Measurements from ENCODE around the gene AFAP1L2.

AFAP1L2 gene, protein sequence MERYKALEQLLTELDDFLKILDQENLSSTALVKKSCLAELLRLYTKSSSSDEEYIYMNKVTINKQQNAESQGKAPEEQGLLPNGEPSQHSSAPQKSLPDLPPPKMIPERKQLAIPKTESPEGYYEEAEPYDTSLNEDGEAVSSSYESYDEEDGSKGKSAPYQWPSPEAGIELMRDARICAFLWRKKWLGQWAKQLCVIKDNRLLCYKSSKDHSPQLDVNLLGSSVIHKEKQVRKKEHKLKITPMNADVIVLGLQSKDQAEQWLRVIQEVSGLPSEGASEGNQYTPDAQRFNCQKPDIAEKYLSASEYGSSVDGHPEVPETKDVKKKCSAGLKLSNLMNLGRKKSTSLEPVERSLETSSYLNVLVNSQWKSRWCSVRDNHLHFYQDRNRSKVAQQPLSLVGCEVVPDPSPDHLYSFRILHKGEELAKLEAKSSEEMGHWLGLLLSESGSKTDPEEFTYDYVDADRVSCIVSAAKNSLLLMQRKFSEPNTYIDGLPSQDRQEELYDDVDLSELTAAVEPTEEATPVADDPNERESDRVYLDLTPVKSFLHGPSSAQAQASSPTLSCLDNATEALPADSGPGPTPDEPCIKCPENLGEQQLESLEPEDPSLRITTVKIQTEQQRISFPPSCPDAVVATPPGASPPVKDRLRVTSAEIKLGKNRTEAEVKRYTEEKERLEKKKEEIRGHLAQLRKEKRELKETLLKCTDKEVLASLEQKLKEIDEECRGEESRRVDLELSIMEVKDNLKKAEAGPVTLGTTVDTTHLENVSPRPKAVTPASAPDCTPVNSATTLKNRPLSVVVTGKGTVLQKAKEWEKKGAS

DNA sequence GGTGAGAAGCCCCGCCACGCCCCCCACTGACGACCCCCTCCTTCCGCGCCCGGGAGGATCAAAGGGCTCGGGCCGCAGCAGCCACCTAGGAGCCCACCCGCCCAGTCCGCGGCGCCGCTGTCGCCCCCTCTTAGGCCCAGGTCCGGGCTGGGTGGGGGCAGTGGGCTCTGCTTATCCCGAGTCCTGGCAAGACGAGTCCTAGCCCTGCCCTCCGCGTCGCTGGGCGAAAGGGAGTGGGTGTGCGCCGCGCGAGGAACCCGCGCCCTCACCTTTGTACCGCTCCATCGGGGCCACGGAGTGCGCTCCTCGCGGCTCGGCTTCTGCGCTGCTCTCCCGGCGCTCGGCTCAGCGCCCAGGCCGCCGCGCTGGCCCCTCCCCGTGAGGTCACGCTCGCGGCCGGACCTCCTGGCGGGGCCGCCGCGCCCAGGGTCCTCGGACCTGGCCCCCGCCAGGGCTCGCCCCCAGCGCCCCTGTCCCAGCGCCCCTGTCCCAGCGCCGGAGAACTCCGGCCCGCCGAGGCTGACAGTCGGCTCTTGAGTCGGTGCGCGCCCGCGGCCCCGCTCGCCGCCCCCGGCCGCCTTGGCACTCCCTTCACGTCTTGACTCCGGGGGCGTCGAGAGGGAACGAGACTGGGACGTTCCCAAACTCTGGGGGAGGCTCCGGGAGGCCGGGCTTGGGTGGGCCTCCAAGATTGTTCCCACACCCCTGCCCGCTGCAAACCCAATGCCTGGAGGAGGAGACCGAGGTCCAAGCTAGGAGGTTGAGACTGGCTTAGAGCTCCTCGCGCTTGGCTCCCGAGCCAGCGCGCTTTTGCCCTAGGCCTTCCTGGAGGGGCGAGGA lies at the start of gene AFAP1L2:
Gene AFAP1L2, minus strand, starts transcription at position 332 of the 840 bp plus-strand sequence. Its CDS starts 47 bp downstream, at position 285.
- no peak for DNase-seq (ENCODE audit: low read depth)

DNA sequence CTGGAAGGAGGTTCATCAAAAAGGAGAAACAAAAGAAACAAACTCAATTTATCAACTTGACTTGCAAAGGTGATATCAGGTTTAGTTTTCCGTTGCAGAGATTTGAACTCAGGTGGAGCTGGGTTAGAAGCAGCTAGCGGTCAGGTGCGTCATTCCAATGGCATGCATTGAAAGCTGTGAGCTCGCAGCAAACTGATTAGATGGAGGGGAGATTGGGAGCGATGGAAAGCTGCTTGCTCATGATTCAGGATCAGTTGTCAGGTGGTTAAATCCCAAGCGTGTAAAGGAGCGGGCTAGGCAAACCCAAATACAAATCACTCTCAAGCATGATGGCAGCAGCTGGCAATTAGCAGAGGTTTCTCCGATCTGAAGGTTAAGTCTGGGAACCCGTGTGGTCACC lies 49.3 kb upstream of the AFAP1L2 start:
- DNase-seq (ENCODE audit: low read depth): no peak

DNA sequence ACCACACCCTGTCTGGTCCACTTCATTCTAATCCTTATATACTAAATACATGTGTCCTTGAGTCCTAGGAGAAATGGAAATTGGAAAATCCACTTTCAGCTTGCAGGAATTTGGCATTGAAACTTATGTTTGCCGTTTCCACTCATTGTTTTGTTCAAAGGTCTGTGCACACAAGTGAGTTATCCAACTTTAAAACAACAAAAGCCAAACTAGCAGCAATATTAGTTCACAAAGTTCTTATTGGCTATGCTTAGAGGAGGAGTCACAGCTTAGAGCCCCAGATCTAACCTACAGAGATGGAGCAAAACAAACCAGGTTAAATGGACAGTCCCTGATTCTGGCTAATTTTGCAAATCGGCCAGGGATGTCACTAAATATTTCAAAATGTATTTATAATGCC lies 44.6 kb upstream of the AFAP1L2 start:
- no peak for DNase-seq (ENCODE audit: low read depth)

DNA sequence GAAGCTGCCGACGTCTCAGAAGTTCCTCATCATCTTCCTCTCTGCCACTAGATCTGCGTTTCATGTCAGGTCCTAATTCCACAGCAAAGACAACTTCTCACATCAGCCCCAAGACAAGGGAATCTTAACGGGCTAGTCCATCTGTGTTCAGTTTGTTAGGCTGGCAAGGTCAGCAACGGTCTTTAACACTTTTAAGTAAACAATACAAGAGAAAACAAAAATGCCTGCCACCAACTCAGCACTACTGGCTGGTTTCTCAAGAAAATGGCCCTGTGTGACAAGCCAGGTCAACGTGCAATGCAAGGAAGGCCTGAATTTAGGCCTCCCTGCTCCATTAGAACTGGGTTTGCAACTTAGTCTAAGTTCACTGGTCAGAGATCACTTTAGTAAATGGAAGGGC lies 41.0 kb upstream of the AFAP1L2 start:
- no peak for DNase-seq (ENCODE audit: low read depth)

DNA sequence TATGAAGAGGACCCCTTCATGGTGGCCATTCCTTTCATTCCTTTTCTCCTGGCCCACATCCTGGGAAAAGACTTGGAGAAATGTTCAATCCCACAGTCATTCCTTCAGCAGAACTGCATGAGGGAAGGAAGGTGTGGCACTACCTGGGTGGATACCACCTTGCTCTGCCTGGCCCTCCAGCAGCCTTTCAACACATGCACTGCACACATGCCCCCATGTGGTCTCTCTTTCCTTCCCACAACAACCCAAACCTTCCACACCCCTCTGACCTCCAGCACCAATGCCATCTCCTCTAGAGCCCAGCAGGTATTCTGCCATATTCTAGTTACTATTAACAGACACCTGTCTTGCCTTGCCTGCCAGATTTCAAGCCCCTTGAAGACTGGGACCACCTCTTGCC lies 40.5 kb upstream of the AFAP1L2 start:
- DNase-seq (ENCODE audit: low read depth): no peak

DNA sequence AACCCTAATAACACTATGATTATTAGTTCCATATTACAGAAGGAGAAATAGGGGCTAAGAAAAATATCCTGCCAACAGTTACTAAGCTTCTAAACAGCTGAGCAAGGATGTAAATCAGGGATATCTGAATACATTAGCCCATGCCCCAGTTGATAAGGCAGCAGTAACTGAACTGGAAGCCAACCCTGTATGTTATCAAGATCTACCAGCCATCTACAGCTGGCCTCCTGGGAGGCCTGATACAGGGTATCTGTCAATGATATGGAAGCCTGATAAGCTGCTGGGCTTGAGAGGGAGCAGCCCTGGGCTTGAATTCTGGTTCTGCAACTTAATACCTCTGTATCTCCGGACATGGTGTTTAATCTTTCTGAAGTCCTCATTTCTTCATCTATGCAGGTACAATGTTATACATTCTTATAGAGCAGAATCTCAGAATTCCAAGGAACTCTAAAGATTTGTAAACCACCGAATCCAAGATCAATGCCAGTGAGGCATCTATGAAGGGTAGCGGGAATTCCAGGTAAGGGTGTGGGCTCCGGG lies 37.9 kb upstream of the AFAP1L2 start:
- no peak for DNase-seq (ENCODE audit: low read depth)

DNA sequence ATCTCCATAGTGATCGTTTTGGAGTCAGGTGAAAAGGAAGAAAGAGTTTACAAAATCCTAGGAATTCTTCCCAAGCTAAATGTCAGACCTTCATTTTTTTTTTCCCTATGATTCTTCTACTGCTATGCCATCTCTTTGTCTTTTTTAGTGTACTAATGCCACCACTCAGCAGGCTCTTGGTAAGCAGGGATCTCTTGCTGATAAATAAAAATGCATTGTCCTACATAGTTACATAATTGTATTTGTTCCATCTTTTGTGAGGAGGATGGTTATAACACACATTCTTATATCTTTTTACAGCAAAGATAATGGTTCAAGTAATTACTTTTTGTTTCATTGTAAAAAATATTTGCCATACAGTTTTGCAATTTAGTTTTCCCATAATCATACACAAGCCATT lies 36.8 kb upstream of the AFAP1L2 start:
- no peak for DNase-seq (ENCODE audit: low read depth)

DNA sequence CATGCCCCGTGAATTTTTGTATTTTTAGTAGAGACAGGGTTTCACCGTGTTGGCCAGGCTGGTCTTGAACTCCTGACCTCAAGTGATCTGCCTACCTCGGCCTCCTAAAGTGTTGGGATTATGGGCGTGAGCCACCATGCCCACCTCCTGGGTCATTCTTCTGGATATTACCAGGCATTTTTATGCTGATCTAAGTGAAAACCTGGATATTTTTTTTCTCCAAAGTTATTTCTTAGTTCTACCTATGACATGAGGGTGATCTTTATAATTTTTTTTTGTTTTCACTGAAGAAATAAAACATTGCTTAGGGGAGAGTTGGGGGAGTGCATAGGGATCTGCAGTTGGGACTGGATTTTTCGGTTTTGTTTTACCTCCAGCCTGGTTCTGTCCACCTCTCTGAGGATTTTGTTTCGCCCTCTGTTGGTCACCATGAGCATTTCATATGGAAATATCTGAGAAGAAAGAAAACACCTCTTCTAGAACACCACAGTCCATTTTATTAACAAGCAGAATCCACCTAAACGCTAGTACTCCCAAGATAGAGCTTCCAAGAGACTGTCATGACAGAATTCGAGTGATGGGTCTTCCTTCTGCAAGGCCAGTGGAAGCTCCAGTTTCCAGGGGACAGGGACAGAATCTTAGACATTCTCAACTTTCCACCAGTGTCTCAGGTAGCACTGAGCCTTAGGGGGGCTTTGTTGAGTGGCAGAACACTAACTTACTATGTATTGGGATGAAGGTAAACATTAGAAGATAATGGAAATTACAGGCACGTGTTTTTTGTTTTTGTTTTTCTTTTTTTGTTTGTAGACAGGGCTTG lies 33.4 kb upstream of the AFAP1L2 start:
- no peak for DNase-seq (ENCODE audit: low read depth)

DNA sequence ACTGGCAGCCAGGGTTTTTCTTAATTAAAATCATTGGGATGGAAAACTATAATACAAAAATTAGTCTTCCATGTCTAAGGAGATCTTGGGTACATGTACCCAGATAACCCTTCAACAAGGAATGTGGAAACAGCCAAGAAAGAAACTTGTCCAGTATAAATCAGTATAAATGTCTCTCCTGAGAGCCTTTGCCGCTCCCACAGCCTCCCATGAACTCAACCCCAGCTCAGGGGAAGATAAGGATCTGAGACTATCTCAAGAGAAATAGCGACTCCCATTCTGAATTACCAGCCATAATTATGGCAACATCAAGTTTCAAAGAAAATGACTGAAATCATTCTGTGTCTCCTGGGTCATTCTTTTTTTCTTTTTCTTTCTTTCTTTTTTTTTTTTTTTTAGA lies 32.6 kb upstream of the AFAP1L2 start:
- no peak for DNase-seq (ENCODE audit: low read depth)

DNA sequence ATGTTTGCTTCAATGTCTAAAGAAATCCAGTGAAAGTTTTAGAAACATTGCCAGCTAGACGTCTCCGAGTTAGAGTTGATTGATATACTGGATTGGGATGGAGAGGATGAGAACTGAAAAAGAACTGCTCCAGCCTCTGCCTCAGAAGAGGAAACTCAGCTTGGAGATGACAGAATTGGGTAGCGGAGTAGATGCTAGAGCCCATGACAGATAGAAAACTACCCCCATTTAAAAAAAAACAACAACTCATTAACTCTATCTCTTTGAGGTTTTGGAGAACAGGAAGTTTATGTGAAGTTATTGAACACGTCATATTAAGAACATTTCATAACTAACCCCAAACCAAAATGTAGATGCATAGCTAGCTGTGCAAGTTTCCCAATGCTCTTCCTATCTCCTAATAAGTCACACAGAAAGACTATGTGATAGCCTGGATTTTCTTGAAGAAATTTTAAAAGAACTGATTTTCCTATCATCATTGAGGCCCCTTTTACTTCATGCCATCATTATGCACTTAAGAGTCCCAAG lies 28.3 kb upstream of the AFAP1L2 start:
- DNase-seq (ENCODE audit: low read depth): no peak

DNA sequence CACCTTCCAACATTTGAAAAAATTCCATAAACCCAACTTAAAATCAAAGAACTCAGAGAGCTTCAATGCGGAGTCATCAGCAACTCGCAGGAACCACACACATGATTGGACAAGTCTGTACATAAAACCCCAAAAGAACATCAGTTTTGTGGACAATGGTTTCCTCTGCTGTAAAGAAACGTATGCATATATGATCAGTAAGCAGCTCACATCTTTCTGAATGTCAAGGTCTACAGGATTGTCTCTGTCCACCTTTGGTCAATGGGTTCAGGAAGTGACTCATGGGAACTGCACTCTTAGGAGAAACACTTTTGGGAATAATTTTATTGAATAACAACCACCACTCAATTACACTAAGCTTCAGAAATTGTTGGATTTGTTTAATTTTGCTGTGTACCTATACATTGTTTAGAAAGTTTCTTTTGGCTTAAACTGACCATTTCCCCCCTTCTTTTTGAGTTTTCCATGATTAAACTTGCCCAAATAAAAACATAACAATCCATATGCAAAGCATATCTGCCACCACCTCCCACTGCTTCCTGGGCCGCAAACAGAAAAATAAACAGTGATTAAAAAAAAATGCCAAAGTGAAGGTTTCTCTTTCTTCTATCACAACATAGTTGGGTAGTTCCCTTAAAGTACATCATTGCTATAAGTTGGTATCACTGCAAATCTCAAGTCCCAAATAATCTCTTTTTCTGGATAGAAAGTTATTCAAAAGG lies 27.3 kb upstream of the AFAP1L2 start:
- no peak for DNase-seq (ENCODE audit: low read depth)

DNA sequence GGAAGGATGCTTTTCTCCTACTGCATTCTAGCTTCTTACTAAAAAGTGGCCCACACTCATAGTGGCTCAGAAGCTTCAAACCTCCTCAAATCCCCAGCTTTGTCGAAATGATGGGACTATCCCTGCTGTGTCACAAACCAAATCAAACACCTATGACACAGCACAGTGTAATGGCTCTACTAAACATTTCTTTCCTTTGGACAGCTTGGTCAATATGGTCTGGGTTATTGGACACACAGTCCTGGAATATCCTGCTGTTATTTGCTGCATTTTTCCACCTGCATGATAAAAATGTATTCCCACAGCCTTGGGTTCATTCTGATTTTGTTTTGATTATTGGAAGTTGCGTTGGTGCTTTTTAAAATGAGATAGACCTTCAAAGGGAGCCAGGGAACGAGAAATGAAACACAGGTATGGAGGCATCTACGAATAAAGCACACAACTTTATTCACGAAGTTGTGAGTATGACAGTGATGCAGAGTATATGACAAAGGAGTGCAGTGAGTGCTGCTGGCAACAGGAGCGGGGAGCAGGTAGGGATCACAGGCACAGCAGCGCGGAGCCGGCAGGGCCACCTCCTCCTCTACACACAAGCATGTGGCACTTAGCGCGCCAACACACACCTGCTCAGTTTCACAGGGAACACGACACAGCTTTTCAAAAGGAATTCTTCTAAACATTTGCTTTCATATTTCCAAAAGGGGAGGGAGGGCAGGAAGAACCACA lies 26.5 kb upstream of the AFAP1L2 start:
- no peak for DNase-seq (ENCODE audit: low read depth)

DNA sequence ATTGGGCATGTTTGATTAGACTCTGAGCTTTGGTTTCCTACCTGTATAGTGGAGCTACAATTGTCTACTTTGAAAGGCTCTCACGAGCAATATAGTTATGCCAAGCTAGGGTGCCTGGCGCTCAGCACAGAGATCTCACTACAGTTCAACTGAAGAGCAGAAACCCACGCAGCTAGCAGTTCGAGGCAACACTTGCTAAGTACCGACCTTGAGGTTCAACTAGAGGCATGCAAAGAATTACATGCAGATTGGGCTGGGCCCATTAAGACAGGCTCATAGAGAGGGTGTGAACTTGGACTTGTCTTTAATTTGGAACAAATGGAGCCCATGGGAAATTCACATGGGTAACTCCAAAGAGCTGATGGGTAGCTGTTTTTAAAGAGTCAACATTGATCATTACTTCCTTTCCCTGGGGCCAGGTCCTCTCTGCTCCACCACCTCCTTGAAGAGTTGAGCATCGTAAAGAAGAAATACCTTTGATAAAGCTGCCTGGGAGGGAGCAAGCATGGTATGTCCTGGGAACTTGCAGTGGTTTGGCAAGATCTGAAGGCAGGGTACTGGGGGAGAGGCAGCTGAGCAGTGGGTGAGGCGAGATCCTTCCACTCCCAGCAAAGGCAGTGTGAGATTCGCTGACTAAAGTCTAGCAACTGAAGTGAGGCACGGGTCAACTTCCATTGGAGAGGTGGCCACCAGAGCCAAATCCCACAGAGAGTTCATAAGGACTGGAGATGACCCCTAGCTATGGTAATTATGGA lies 25.5 kb upstream of the AFAP1L2 start:
- DNase-seq (ENCODE audit: low read depth): no peak

DNA sequence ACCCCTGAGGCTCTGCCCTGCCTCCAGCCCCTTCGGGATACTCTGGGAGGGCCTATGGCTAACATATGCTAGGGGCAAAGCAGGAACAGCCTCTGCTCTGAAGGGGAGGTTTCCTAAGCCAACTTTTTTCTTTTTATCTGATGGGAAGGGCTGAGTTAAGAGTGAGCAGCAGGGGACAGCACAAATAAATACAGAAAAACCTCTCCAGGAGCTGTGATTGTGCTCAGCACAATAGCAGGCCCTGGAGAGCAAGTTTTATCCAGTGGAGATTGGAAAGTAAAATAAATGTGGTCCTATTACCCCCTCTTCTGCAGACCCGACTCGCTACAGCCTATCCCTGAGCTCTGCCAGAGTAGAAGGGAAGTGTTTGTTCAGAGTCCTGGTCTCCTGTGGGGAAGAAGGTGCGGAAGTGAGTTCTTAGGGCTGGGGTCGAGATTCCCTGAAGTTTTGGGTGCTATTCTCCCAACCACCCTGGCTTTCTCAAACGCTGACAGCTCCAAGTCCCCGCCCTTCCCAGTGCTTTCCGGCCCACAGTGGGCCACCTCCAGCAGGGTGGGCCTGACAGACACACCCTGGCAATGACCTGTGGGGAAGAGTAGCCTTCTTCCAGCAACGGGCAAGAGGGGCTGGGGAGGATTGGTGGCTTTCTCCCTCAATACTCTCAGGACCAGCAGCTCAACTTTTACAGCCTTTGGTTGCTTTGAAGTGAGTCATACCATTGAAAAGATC lies 23.0 kb upstream of the AFAP1L2 start:
- no peak for DNase-seq (ENCODE audit: low read depth)

DNA sequence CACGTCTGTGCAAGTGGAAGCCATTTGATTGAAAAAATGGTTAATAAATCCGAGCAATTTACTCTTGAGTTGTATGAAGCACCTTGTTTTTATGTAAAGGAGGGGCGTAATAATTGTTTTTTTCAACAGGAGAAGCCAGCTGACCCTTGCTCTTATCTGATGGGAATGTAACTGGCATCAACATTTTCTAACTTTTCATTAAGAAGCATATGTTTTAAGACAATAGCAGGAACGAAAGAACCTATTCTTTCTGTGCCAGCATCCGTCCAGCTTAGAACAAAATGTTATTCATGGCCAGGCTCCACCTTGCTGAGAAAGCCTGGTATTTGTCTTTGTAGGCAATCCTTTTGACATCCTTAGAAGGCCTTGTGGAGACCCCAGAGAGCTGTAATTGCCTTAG lies 22.2 kb upstream of the AFAP1L2 start:
- DNase-seq (ENCODE audit: low read depth): no peak

DNA sequence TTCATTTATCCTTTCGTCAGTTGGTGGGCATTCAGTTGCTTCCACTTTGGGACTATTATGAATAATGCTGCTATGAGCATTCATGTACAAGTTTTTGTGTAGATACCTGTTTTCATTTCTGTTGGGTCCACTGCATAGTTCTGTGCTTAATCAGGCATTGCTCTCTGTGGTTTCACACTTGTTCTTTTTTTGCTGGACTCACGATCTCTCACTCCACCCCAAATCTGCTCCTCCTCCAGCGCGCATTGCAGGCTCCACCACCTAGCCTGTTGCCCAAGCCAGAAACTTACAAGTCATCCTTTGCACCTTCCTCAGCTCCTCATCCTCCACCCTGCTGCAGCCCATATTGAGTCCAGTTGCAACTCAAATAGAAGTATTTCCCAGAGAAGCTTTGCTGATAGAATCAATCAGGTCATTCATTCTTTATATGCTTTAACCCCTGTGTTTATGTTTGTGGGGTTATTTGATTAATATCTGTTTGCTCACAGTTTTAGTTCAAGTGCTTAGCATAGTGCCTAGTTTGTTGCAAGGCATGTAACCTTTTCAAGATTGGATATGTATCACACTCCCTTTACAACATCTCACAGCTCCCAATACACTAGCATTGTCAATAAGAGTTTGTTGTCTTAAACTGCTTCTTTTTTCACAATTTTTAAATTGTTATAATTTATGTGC lies 16.6 kb upstream of the AFAP1L2 start:
- no peak for DNase-seq (ENCODE audit: low read depth)

DNA sequence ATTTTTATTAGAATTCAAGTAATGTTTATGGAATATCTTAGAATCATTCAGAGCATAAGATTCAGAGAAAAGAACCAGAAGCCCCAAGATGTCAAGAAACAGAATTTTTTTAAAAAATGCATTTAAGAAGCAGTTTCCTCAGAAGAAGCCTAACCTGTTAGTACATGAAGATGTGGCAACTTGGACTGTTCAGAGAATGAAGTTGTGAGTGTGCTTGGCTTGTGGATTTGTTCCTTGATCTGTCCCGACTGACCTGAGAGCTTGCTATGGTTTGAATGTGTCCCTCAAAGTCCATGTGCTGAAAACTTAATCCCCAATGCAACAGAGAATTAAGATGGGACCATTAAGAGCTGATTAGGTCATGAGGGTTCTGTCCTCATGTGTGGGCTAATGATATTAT lies 13.8 kb upstream of the AFAP1L2 start:
- no peak for DNase-seq (ENCODE audit: low read depth)

All from fibroblast of the conjunctiva (primary cell).